ENCODE results near the gene ANKRD13B.

ANKRD13B gene

DNA sequence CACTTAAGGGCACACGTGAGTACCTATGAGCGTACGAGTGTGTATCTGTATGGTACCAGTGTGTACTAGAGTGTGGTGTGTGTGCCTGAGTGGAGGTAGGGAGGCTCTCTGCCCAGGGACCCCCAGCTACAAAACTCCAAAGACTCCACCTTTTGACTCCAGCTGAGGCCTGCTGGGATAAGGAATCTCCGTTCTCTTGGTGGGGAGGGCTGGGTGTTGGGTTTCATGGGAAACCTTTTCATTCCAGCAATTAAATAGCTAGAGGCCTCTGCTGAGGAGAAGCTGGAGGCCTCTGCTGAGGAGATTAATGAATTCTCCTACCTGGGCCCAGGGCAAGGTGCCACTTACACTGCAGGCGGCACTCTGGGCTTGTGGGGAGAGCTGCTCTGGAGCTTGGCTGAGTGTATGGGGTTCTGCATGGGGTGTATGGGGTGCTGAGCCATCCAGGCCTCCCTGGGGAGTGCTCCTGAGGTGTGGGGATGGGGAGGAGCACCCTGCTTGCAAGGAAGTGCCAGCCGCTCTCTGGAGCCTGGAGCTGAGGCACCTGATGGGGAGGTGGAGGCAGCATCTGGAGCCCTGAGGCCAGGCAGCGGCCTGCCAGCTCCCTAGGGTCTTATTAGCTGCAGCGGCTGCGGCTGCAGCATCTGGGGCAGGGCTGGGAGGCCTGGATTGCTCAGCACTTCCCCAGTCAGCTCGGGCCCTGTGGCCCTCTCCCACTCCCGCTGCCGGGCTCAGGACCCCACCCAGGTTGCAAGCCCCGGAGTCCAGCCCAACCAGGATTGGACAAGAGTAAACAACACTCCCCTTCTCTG is 4.6 kb downstream of the ANKRD13B start:
- DNase-seq (ENCODE audit: low read depth) = no peak
- H3K4me3 ChIP-seq (ENCODE audit: low read depth, low read length) = no peak overlapping the region

GRCh38 chr17:29603109-29603674 is 10.3 kb downstream of the ANKRD13B start:
- no peak for TF ChIP-seq CTCF (IDR thresholded peaks at IDR 0.05; ENCODE audit: insufficient read depth, low read depth, low read length, missing control alignments)
- H3K4me3 ChIP-seq (ENCODE audit: low read depth, low read length) = no peak overlapping the region
- no peak for DNase-seq (ENCODE audit: low read depth)

More for the DNA sequence above, 4.6 kb downstream of the ANKRD13B start:
- TF ChIP-seq CTCF (IDR thresholded peaks at IDR 0.05; ENCODE audit: insufficient read depth, low read depth, low read length, missing control alignments) = no peak

DNA sequence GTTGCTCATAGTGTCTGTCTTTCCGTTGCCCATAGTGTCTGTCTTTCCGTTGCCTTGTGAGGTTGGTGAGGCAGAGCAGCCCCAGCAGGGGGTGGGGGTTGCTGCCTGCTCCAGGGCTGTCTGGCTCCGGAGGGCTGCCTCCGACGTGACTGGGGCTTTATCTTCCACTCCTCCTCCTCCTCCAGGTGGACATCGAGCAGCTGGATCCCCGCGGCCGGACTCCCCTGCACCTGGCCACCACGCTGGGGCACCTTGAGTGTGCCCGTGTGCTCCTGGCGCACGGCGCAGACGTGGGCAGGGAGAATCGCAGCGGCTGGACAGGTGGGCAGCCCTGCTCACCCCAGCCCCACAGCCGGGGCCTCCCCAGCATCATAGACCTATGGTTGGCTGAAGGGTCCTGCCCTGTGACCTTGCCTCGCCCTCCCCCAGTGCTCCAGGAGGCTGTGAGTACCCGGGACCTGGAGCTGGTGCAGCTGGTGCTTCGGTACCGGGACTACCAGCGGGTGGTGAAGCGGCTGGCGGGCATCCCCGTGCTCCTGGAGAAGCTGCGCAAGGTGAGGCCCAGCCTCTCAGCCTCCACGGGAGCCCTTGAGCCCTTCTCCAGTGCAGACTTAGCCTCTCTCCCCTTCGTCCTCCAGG is 14.7 kb downstream of the ANKRD13B start:
- no peak for TF ChIP-seq CTCF (IDR thresholded peaks at IDR 0.05; ENCODE audit: insufficient read depth, low read depth, low read length, missing control alignments)
- DNase-seq (ENCODE audit: low read depth) = no peak
- H3K4me3 ChIP-seq (ENCODE audit: low read depth, low read length) = no peak overlapping the region

DNA sequence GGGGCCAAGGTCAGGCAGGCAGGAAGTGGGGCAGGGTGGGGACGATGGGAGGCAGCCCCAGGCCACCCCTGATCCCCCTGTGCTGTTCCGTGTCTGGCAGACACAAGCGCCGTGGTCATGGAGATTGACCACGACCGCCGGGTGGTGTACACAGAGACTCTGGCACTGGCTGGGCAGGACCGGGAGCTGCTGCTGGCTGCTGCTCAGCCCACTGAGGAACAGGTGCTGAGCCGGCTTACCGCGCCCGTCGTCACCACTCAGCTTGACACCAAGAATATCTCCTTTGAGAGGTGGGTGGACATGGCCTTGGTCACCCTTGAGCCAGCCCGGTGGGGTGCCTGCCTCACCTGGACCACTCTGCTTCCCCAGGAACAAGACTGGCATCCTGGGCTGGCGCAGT is 16.1 kb downstream of the ANKRD13B start:
- DNase-seq (ENCODE audit: low read depth) = no peak
- H3K4me3 ChIP-seq (ENCODE audit: low read depth, low read length) = no peak overlapping the region
- no peak for TF ChIP-seq CTCF (IDR thresholded peaks at IDR 0.05; ENCODE audit: insufficient read depth, low read depth, low read length, missing control alignments)

- no peak overlapping the region for H3K4me3 ChIP-seq (ENCODE audit: low read depth, low read length)
- no peak for TF ChIP-seq CTCF (IDR thresholded peaks at IDR 0.05; ENCODE audit: insufficient read depth, low read depth, low read length, missing control alignments)
Measured at GRCh38 chr17:29610395-29610794, 17.5 kb downstream of the ANKRD13B start.

GRCh38 chr17:29611351-29612093 is 18.6 kb downstream of the ANKRD13B start:
- no peak overlapping the region for H3K4me3 ChIP-seq (ENCODE audit: low read depth, low read length)
- no peak for DNase-seq (ENCODE audit: low read depth)
- TF ChIP-seq CTCF (IDR thresholded peaks at IDR 0.05; ENCODE audit: insufficient read depth, low read depth, low read length, missing control alignments) = no peak

More at GRCh38 chr17:29610395-29610794, 17.5 kb downstream of the ANKRD13B start:
- no peak for DNase-seq (ENCODE audit: low read depth)

Measured in GM12865 (cell line).